Lung (tissue), 12 donors: ENCODE data around the gene TOM1L1. TPM values are rescaled to one million over a fixed set of nuclear protein-coding genes. Genes with fewer than 3 reads are reported as not detected.

Source experiments
- ATAC-seq: fragments of 200-7000 bp; cut with Tn5 transposase; one replicate; pipeline ENCODE4 v1.9.1; 2020; ENCODE audit warnings: moderate number of reproducible peaks; ENCODE audit not compliant: insufficient read depth, low FRiP score
- DNase-seq, 3 donors: peaks; one replicate each; pipeline ENCODE4 v3.0.0-alpha.2; 2013 to 2017
- H3K27ac ChIP-seq, 2 donors: one replicate each; pipeline ENCODE4 v1.5.1; 2013; ENCODE audit warnings: mild to moderate bottlenecking in 2 of 2, moderate library complexity in 2 of 2, control low read depth in 1 of 2, inconsistent platforms in 1 of 2, low read depth in 1 of 2, low read length in 1 of 2
- H3K27me3 ChIP-seq, 3 donors: one replicate each; pipeline ENCODE4 v1.5.1; 2013; ENCODE audit warnings: low read length in 2 of 3; ENCODE audit not compliant: control insufficient read depth in 3 of 3, insufficient read depth in 3 of 3
- H3K36me3 ChIP-seq, 4 donors: one replicate each; pipeline ENCODE4 v1.5.1; 2013; ENCODE audit warnings: low read length in 4 of 4, mild to moderate bottlenecking in 1 of 4, moderate library complexity in 1 of 4; ENCODE audit not compliant: control insufficient read depth in 4 of 4, insufficient read depth in 4 of 4
- H3K4me1 ChIP-seq, 5 donors: one replicate each; pipeline ENCODE4 v1.5.1; 2013; ENCODE audit warnings: low read length in 5 of 5, mild to moderate bottlenecking in 2 of 5, moderate library complexity in 1 of 5; ENCODE audit not compliant: control insufficient read depth in 5 of 5, insufficient read depth in 5 of 5
- H3K4me3 ChIP-seq: one replicate; pipeline ENCODE4 v1.5.1; 2013; ENCODE audit warnings: mild to moderate bottlenecking, control low read depth, moderate library complexity
- H3K9ac ChIP-seq, 2 donors: one replicate each; pipeline ENCODE4 v1.5.1; 2013; ENCODE audit warnings: low read length in 2 of 2, control low read depth in 1 of 2; ENCODE audit not compliant: insufficient read depth in 1 of 2
- H3K9me3 ChIP-seq, 4 donors: one replicate each; pipeline ENCODE4 v1.5.1; 2013; ENCODE audit warnings: low read length in 3 of 4, mild to moderate bottlenecking in 1 of 4, moderate library complexity in 1 of 4; ENCODE audit not compliant: control insufficient read depth in 4 of 4, insufficient read depth in 3 of 4
- WGBS, 2 donors: extraction: QIAGEN DNeasy Blood & Tissue Kit; methylation state at CpG; one replicate each; pipeline ENCODE4 v1.1.7; 2013; 5-methylcytosine and 5-hydroxymethylcytosine counted together
- polyA plus RNA-seq, 2 donors: library from polyadenylated mRNA; stranded (reverse); fragments of 200-250 nt; gene quantifications; one replicate each; pipeline ENCODE4 v1.2.1, GENCODE V29; 2013
- total RNA-seq, 2 donors: library from RNA; depleted of rRNA in 1 of 2; stranded (reverse); fragments of >200 nt in 1 of 2; gene quantifications; one replicate each; pipeline ENCODE4 v1.2.1, GENCODE V29; 2014 to 2021
- TF ChIP-seq, protein P1 (sequence below): IDR thresholded peaks from 2 replicates; pipeline ENCODE4 v1.5.1; 2012; ENCODE audit warnings: mild to moderate bottlenecking; ENCODE audit errors: control extremely low read depth, extremely low read depth
- donor health status: control.
- donor health status: control.
- donor health status: Bipolar disorder and iron deficiency.
- donor health status: healthy.
- donor health status: DM: yes; HTN: yes; CAD: no.

Gene TOM1L1
- total and polyA plus RNA-seq, 4 donors = 12.2 to 39.1 (median 28.1) TPM

DNA sequence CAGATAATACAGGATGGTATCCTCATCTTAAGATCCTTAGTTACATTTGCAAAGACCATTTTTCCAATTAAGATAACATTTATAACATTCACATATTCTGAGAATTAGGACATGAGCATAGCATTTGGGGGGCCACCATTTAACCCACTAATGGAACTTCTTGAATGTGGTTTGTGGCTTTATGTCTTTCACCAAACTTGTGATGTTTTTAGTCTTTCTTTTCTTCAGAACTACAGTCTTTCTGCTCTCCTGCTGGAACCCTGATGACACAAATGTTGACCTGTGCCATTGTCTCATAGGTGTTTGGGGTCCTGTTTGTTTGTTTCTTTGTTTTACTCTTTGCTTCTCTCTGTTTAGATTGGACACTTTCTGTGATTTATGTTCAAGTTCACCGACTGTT is 44.6 kb downstream of the TOM1L1 start:
- Histone ChIP-seq H3K4me1 (peaks cover 0 to 2% (median 0%) of the 10 kb centered on the region in 5 donors), H3K27ac (no peak overlapping the region), H3K4me3 (no peak overlapping the region), H3K9ac (no peak overlapping the region), H3K9me3 (no peaks in the 10 kb centered on the region), H3K27me3 (no peaks in the 10 kb centered on the region), H3K36me3 (no peaks in the 10 kb centered on the region)
- DNase-seq (no peak), ATAC-seq (no peak)
- TF ChIP-seq, protein P1, sequence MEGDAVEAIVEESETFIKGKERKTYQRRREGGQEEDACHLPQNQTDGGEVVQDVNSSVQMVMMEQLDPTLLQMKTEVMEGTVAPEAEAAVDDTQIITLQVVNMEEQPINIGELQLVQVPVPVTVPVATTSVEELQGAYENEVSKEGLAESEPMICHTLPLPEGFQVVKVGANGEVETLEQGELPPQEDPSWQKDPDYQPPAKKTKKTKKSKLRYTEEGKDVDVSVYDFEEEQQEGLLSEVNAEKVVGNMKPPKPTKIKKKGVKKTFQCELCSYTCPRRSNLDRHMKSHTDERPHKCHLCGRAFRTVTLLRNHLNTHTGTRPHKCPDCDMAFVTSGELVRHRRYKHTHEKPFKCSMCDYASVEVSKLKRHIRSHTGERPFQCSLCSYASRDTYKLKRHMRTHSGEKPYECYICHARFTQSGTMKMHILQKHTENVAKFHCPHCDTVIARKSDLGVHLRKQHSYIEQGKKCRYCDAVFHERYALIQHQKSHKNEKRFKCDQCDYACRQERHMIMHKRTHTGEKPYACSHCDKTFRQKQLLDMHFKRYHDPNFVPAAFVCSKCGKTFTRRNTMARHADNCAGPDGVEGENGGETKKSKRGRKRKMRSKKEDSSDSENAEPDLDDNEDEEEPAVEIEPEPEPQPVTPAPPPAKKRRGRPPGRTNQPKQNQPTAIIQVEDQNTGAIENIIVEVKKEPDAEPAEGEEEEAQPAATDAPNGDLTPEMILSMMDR = no peak
- 17 to 38% methylated on average over 1 of the region's 1 CpG for WGBS, 2 donors

DNA sequence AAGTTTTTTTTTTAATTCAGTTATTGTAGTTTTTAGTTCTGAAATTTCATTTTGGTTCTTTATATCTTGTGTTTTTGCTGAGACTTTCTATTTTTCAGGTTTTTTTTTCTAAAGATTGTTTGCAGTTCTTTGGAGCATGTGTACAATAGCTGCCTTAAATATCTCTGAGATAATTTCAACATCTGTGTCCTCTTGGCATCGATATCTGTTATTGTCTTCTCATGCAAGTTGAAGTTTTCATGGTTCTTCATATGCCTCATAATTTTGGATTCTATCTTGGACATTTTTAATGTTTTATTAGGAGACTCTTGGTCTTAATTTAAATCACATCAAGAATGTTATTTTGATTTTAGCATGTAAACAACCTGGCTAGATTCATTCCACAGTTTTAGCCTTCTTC is 45.0 kb downstream of the TOM1L1 start:
- WGBS, 2 donors = 77 to 91% methylated on average over 1 of the region's 1 CpG
- Histone ChIP-seq H3K9me3 (no peaks in the 10 kb centered on the region), H3K4me1 (peaks cover 0 to 2% (median 0%) of the 10 kb centered on the region in 5 donors), H3K27ac (no peak overlapping the region), H3K4me3 (no peak overlapping the region), H3K27me3 (no peaks in the 10 kb centered on the region), H3K9ac (no peak overlapping the region), H3K36me3 (no peaks in the 10 kb centered on the region)
- DNase-seq = no peak
- TF ChIP-seq, protein P1 = no peak
- no peak for ATAC-seq

DNA sequence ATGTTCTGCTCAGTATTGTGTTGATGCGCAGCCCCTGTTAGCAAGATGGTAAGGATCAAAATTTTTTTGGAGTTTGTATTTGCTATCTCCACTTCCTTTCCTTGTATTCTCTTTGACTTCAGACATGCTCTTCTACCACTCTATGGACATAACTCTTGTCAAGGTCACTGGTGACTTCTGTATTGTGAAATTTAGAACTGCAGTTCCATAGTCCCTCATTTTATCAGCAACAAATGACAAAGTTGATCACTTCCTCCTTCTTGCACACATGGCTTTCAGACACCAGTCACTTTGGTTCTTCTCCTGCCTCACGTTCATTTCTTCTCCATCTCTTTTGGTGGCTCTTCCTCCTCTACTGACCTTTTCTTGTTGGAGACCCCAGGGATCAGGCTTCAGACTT is 46.7 kb downstream of the TOM1L1 start:
- 73 to 89% methylated on average over 2 of the region's 2 CpGs for whole genome bisulfite sequencing, 2 donors
- Histone ChIP-seq H3K27ac (no peak overlapping the region), H3K27me3 (no peaks in the 10 kb centered on the region), H3K9ac (no peak overlapping the region), H3K4me1 (peaks cover 0 to 2% (median 0%) of the 10 kb centered on the region in 5 donors), H3K9me3 (no peaks in the 10 kb centered on the region), H3K36me3 (peaks cover 0 to 6% (median 2%) of the 10 kb centered on the region in 4 donors), H3K4me3 (no peak overlapping the region)
- ATAC-seq = no peak
- TF ChIP-seq, protein P1 = no peak
- no peak for DNase-seq

DNA sequence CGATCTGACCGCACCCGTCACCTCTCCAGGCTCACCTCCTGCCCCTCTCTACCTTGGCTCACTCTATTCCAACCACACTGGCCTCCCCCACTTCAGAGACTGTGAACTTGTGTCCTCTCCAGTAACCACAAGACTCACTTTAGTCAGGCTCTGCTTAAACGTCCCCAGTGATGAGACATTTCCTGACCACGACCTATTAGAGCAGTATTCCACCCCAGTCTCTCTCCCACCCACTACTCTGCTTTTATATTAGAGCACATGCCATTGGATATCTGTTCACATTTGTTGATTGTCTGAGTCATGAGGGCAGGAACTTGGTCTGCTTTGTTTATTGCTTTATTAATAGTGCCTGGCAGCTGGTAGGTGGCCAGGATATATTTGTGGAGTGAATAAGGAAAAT is 47.7 kb downstream of the TOM1L1 start:
- peaks cover 0 to 7% (median 2%) of the 10 kb centered on the region in 4 donors for H3K36me3 ChIP-seq
- 52 to 59% methylated on average over 5 of the region's 5 CpGs for WGBS, 2 donors
- no peaks in the 10 kb centered on the region for H3K9me3 ChIP-seq
- no peak overlapping the region for H3K9ac ChIP-seq
- TF ChIP-seq, protein P1 = no peak
- DNase-seq (no peak), ATAC-seq (no peak)
- no peak overlapping the region for H3K27ac ChIP-seq
- no peaks in the 10 kb centered on the region for H3K27me3 ChIP-seq
- no peak overlapping the region for H3K4me3 ChIP-seq
- H3K4me1 ChIP-seq = peaks cover 0 to 2% (median 0%) of the 10 kb centered on the region in 5 donors
